Smooth muscle cell (in vitro differentiated cells): ENCODE results near the gene SLC2A1. TPM values are rescaled to one million over a fixed set of nuclear protein-coding genes. Genes with fewer than 3 reads are reported as not detected.

ENCODE experiments used
- DNase-seq: peaks from one replicate; lab custom pipeline; 2025; ENCODE audit not compliant: unreplicated experiment; lab: John Stamatoyannopoulos, UW
- H2AFZ ChIP-seq: fragments of 200-600 bp; sonication (generic); 2 replicates; pipeline ENCODE4 v1.6.0; 2016; ENCODE audit warnings: antibody characterized with exemption, low read depth, mild to moderate bottlenecking
- H3F3A ChIP-seq: fragments of 200-600 bp; sonication (generic); 2 replicates; pipeline ENCODE4 v1.6.0; 2017; ENCODE audit warnings: antibody characterized with exemption, low read depth
- H3K27ac ChIP-seq: fragments of 200-600 bp; sonication (generic); 2 replicates; pipeline ENCODE4 v1.5.1; 2016; ENCODE audit warnings: low read depth, mild to moderate bottlenecking
- H3K27me3 ChIP-seq: fragments of 200-600 bp; sonication (generic); 2 replicates; pipeline ENCODE4 v1.6.1; 2016; ENCODE audit warnings: low read depth, mild to moderate bottlenecking
- H3K36me3 ChIP-seq: fragments of 200-600 bp; sonication (generic); 2 replicates; pipeline ENCODE4 v1.5.1; 2016; ENCODE audit warnings: low read depth
- H3K4me1 ChIP-seq: fragments of 200-600 bp; sonication (generic); 2 replicates; pipeline ENCODE4 v1.5.1; 2016; ENCODE audit warnings: low read depth
- H3K4me2 ChIP-seq: fragments of 200-600 bp; sonication (generic); 2 replicates; pipeline ENCODE4 v1.6.0; 2016; ENCODE audit warnings: mild to moderate bottlenecking
- H3K4me3 ChIP-seq: fragments of 200-600 bp; sonication (generic); 2 replicates; pipeline ENCODE4 v1.5.1; 2016; ENCODE audit warnings: mild to moderate bottlenecking
- H3K79me2 ChIP-seq: fragments of 200-600 bp; sonication (generic); 2 replicates; pipeline ENCODE4 v1.6.0; 2016; ENCODE audit warnings: low read depth, mild to moderate bottlenecking
- H3K9ac ChIP-seq: fragments of 200-600 bp; sonication (generic); 2 replicates; pipeline ENCODE4 v1.6.0; 2016; ENCODE audit warnings: low read depth
- H3K9me3 ChIP-seq: fragments of 200-600 bp; sonication (generic); replicated peaks from 2 replicates; pipeline ENCODE4 v1.5.1; 2016; ENCODE audit warnings: low read depth
- H4K20me1 ChIP-seq: fragments of 200-600 bp; sonication (generic); 2 replicates; pipeline ENCODE4 v1.6.0; 2016; ENCODE audit warnings: low read depth
- CTCF ChIP-seq: fragments of 200-600 bp; sonication (generic); IDR thresholded peaks from 2 replicates; pipeline ENCODE4 v1.5.1; 2017; ENCODE audit warnings: borderline replicate concordance, mild to moderate bottlenecking, antibody characterized with exemption; ENCODE audit not compliant: insufficient read depth, poor library complexity, severe bottlenecking
- whole genome bisulfite sequencing: methylation state at CpG from one replicate; pipeline ENCODE4 v1.1.7; 2016; ENCODE audit warnings: low lambda C conversion rate; 5-methylcytosine and 5-hydroxymethylcytosine counted together
- polyA plus RNA-seq: library from polyadenylated mRNA; unstranded; fragments of >200 nt; fragmentation: Nextera tagmentation; extraction: Ambion mirVana; gene quantifications from 2 replicates; pipeline ENCODE4 v1.2.1, GENCODE V29; 2016
- total RNA-seq: library from RNA; depleted of rRNA; stranded (reverse); fragments of >200 nt; gene quantifications from 2 replicates; pipeline ENCODE4 v1.2.3, GENCODE V29; 2014

Gene SLC2A1
- total and polyA plus RNA-seq, 2 experiments from 2014 or later: 275 to 1,091 TPM

GRCh38 chr1:42915456-42915855, 43.2 kb downstream of the SLC2A1 start:
- H3K27me3 ChIP-seq: no peaks in the 10 kb centered on the region
- WGBS: 93% methylated on average over 3 of the region's 3 CpGs
- no peaks in the 10 kb centered on the region for H3K9me3 ChIP-seq
- H3K4me3 ChIP-seq: no peak overlapping the region
- H3K4me2 ChIP-seq: no peak overlapping the region
- H3K27ac ChIP-seq: no peak overlapping the region
- no peaks in the 10 kb centered on the region for H3K4me1 ChIP-seq
- no peaks in the 10 kb centered on the region for H3F3A ChIP-seq
- H3K9ac ChIP-seq: no peak overlapping the region
- no peak for DNase-seq
- no peaks in the 10 kb centered on the region for H3K36me3 ChIP-seq
- no peaks in the 10 kb centered on the region for H3K79me2 ChIP-seq
- no peak overlapping the region for H2AFZ ChIP-seq
- no peaks in the 10 kb centered on the region for H4K20me1 ChIP-seq
- no peak for TF ChIP-seq CTCF

- Histone ChIP-seq H3K4me2 (no peak overlapping the region), H3K27ac (no peak overlapping the region), H3K9ac (no peak overlapping the region), H3K9me3 (no peaks in the 10 kb centered on the region), H4K20me1 (no peaks in the 10 kb centered on the region), H2AFZ (no peak overlapping the region), H3K4me1 (no peaks in the 10 kb centered on the region), H3K4me3 (no peak overlapping the region), H3K36me3 (no peaks in the 10 kb centered on the region), H3K27me3 (no peaks in the 10 kb centered on the region), H3F3A (no peaks in the 10 kb centered on the region), H3K79me2 (no peaks in the 10 kb centered on the region)
- no peak for TF ChIP-seq CTCF
- WGBS: 52% methylated on average over 2 of the region's 2 CpGs
- no peak for DNase-seq
Observed at GRCh38 chr1:42914092-42914627, 44.5 kb downstream of the SLC2A1 start.

DNA sequence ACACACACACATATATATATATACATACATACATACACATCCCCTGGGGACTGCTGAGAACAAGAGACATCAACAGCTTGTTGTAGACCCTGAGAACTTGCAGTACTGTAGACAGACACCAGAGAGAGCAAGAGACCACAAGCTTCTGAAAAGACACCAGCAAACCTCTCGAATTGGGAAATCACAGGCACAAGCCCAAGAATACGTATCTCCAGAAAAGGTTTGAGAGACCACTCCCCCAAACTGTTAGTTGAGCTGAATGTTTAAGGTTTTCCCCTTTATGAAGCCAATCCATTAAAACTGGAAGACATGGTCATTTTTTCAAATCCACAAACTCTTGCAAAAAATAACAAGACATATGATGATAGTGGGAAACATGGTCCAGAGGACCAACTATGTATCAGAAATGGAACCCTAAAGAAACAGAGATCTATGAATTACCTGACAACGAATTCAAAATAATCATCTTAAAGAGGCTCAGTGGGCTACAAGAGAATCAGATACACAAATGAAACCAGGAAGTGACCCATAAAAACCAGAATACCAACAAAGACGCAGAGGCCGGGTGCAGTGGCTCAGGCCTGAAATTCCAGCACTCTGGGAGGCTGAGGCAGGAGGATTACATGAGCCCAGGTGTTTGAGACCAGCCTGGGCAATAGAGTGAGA, 45.1 kb downstream of the SLC2A1 start:
- H2AFZ ChIP-seq: no peak overlapping the region
- no peaks in the 10 kb centered on the region for H4K20me1 ChIP-seq
- H3K36me3 ChIP-seq: no peaks in the 10 kb centered on the region
- H3K4me2 ChIP-seq: no peak overlapping the region
- no peak overlapping the region for H3K9ac ChIP-seq
- H3K27ac ChIP-seq: no peak overlapping the region
- DNase-seq: no peak
- no peaks in the 10 kb centered on the region for H3F3A ChIP-seq
- 56% methylated on average over 5 of the region's 5 CpGs for WGBS
- peak; percentile 67 for TF ChIP-seq CTCF
- H3K4me3 ChIP-seq: no peak overlapping the region
- H3K4me1 ChIP-seq: no peaks in the 10 kb centered on the region
- H3K9me3 ChIP-seq: no peaks in the 10 kb centered on the region
- no peaks in the 10 kb centered on the region for H3K27me3 ChIP-seq
- H3K79me2 ChIP-seq: no peaks in the 10 kb centered on the region

- no peaks in the 10 kb centered on the region for H3K79me2 ChIP-seq
- H2AFZ ChIP-seq: no peak overlapping the region
- H3K4me3 ChIP-seq: no peak overlapping the region
- no peak for TF ChIP-seq CTCF
- DNase-seq: no peak
- no peaks in the 10 kb centered on the region for H4K20me1 ChIP-seq
- H3K9me3 ChIP-seq: no peaks in the 10 kb centered on the region
- H3K4me1 ChIP-seq: no peaks in the 10 kb centered on the region
- H3F3A ChIP-seq: no peaks in the 10 kb centered on the region
- H3K4me2 ChIP-seq: no peak overlapping the region
- H3K9ac ChIP-seq: no peak overlapping the region
- no peaks in the 10 kb centered on the region for H3K27me3 ChIP-seq
- H3K27ac ChIP-seq: no peak overlapping the region
- H3K36me3 ChIP-seq: no peaks in the 10 kb centered on the region
Observed at GRCh38 chr1:42910985-42911384, 47.7 kb downstream of the SLC2A1 start.
